HepG2 (cell line): Measurements from ENCODE around the gene TMEM139. TPM values are rescaled to one million over a fixed set of nuclear protein-coding genes. Genes with fewer than 3 reads are reported as not detected.

ENCODE experiments used
- EED ChIP-seq: sonication (generic); formaldehyde crosslinking; IDR thresholded peaks from 2 replicates; pipeline ENCODE4 v1.5.0; 2020; ENCODE audit warnings: mild to moderate bottlenecking, missing genetic modification reagents
- ELF4 ChIP-seq: sonication (generic); formaldehyde crosslinking; IDR thresholded peaks from 2 replicates; pipeline ENCODE4 v1.5.0; 2020; ENCODE audit warnings: missing genetic modification reagents, mild to moderate bottlenecking, moderate library complexity, borderline replicate concordance
- FOXA1 ChIP-seq, 2 experiments: fragments of 450-650 bp in 1 of 2; sonication (generic) in 1 of 2; formaldehyde crosslinking in 1 of 2; IDR thresholded peaks; 2 replicates each; pipeline versions ENCODE4 v1.4.0 to v1.6.1; 2016 to 2020; ENCODE audit warnings: missing genetic modification reagents in 1 of 2
- FOXA3 ChIP-seq: IDR thresholded peaks from 2 replicates; pipeline ENCODE4 v1.6.1; 2016; ENCODE audit warnings: missing genetic modification reagents, missing compliant biosample characterization
- GATAD2A ChIP-seq: IDR thresholded peaks from 2 replicates; pipeline ENCODE4 v1.6.1; 2016
- GTF2F1 ChIP-seq: fragments of 150-350 bp; IDR thresholded peaks from 2 replicates; pipeline ENCODE4 v1.6.1; 2014; ENCODE audit warnings: low read length
- HNF1B ChIP-seq: sonication (generic); formaldehyde crosslinking; IDR thresholded peaks from 2 replicates; pipeline ENCODE4 v1.5.1; 2020; ENCODE audit warnings: mild to moderate bottlenecking, moderate library complexity, missing genetic modification reagents
- IRF2 ChIP-seq: IDR thresholded peaks from 2 replicates; pipeline ENCODE4 v1.6.1; 2018; ENCODE audit warnings: missing genetic modification reagents, missing compliant biosample characterization
- NCOR1 ChIP-seq: fragments of 200-600 bp; sonication (generic); IDR thresholded peaks from 2 replicates; pipeline ENCODE4 v1.7.0; 2017; ENCODE audit warnings: antibody characterized with exemption, low read length, borderline replicate concordance
- PAWR ChIP-seq: sonication (generic); formaldehyde crosslinking; IDR thresholded peaks from 2 replicates; pipeline ENCODE4 v1.4.0; 2020; ENCODE audit warnings: missing genetic modification reagents, mild to moderate bottlenecking, borderline replicate concordance
- RELA ChIP-seq: sonication (generic); formaldehyde crosslinking; IDR thresholded peaks from 2 replicates; pipeline ENCODE4 v1.4.0; 2020; ENCODE audit warnings: missing genetic modification reagents
- SAP130 ChIP-seq: IDR thresholded peaks from 2 replicates; pipeline ENCODE4 v1.6.1; 2016; ENCODE audit warnings: low read depth
- ZBTB38 ChIP-seq: sonication (generic); formaldehyde crosslinking; IDR thresholded peaks from 2 replicates; pipeline ENCODE4 v1.5.1; 2020; ENCODE audit warnings: mild to moderate bottlenecking, missing genetic modification reagents
- ZFP90 ChIP-seq: sonication (generic); formaldehyde crosslinking; IDR thresholded peaks from 2 replicates; pipeline ENCODE4 v1.8.0; 2022; ENCODE audit warnings: missing genetic modification reagents, mild to moderate bottlenecking, inconsistent platforms, borderline replicate concordance
- ZNF225 ChIP-seq: sonication (generic); formaldehyde crosslinking; IDR thresholded peaks from 2 replicates; pipeline ENCODE4 v1.4.0; 2020; ENCODE audit warnings: mild to moderate bottlenecking, missing genetic modification reagents
- ZNF234 ChIP-seq: sonication (generic); formaldehyde crosslinking; conservative IDR thresholded peaks from 2 replicates; pipeline ENCODE4 v1.5.1; 2020; ENCODE audit warnings: mild to moderate bottlenecking, missing genetic modification reagents
- ZNF281 ChIP-seq: sonication (generic); formaldehyde crosslinking; IDR thresholded peaks from 2 replicates; pipeline ENCODE4 v1.4.0; 2020; ENCODE audit warnings: missing genetic modification reagents, borderline replicate concordance
- ZNF333 ChIP-seq: sonication (generic); formaldehyde crosslinking; IDR thresholded peaks from 2 replicates; pipeline ENCODE4 v1.4.0; 2020; ENCODE audit warnings: mild to moderate bottlenecking, missing genetic modification reagents, borderline replicate concordance
- ZNF430 ChIP-seq: sonication (generic); formaldehyde crosslinking; IDR thresholded peaks from 2 replicates; pipeline ENCODE4 v1.9.0; 2021; ENCODE audit warnings: mild to moderate bottlenecking, missing genetic modification reagents
- ZNF510 ChIP-seq: sonication (generic); formaldehyde crosslinking; IDR thresholded peaks from 2 replicates; pipeline ENCODE4 v1.4.0; 2020; ENCODE audit warnings: low read depth, mild to moderate bottlenecking, missing genetic modification reagents
- ZNF839 ChIP-seq: sonication (generic); formaldehyde crosslinking; IDR thresholded peaks from 2 replicates; pipeline ENCODE4 v1.4.0; 2020; ENCODE audit warnings: missing genetic modification reagents, mild to moderate bottlenecking, borderline replicate concordance
- ZNF841 ChIP-seq: sonication (generic); formaldehyde crosslinking; IDR thresholded peaks from 2 replicates; pipeline ENCODE4 v1.8.1; 2023; ENCODE audit warnings: missing genetic modification reagents, borderline replicate concordance
- ZSCAN5A ChIP-seq: sonication (generic); formaldehyde crosslinking; IDR thresholded peaks from 2 replicates; pipeline ENCODE4 v1.8.0; 2022; ENCODE audit warnings: mild to moderate bottlenecking, missing genetic modification reagents, borderline replicate concordance
- polyA plus RNA-seq, 8 experiments: library from polyadenylated mRNA; depleted of rRNA in 3 of 8; stranded (reverse) in 7 of 8; unstranded in 1 of 8; fragments of >200 nt; fragmentation: Illumina TruSeq in 4 of 8; extraction: Trizol in 4 of 8; gene quantifications; 2 replicates each; pipeline versions ENCODE4 v1.2.1 to v1.2.3, GENCODE V29; 2011 to 2016; ENCODE audit warnings: low read depth in 4 of 8, missing spikeins in 1 of 8, mixed read lengths in 1 of 8; ENCODE audit not compliant: insufficient read depth in 1 of 8
- total RNA-seq, 5 experiments: library from RNA; depleted of rRNA; stranded (reverse); fragments of >200 nt; fragmentation: Illumina TruSeq; extraction: Trizol; gene quantifications; 2 replicates each; pipeline ENCODE4 v1.2.3, GENCODE V29; 2016; ENCODE audit warnings: low read depth in 1 of 5

TMEM139 gene
- total and polyA plus RNA-seq, 2 of the 13 experiments (the other 11 are each of a cell fraction or from before 2014, with no cell fraction given), result 7.9 to 14.0 TPM

GRCh38 chr7:143287935-143288826 lies 3.4 kb downstream of the TMEM139 start, which contains the start of gene CASP2 (continued):
- TF ChIP-seq HNF1B (CRISPR knock-in tag) (peak; percentile 68), EED (CRISPR knock-in tag) (peak; percentile 55; the same call in 1 of the 2 replicates), ELF4 (CRISPR knock-in tag) (no peak; the same call in 1 of the 2 replicates), ZNF839 (no peak), FOXA3 (CRISPR knock-in tag) (peak; percentile 22; the same call in 1 of the 2 replicates), ZFP90 (CRISPR knock-in tag) (peak; percentile 53; the same call in 1 of the 2 replicates), IRF2 (peak; percentile 51; the same call in 1 of the 2 replicates), ZSCAN5A (CRISPR knock-in tag) (0 out of 2 replicates have a peak, but pooled peaks have one; percentile 43), ZNF225 (CRISPR knock-in tag) (no peak), RELA (CRISPR knock-in tag) (no peak), ZBTB38 (CRISPR knock-in tag) (peak; percentile 100), SAP130 (peak; percentile 74), ZNF430 (no peak; the same call in 1 of the 2 replicates), FOXA1 (IDR thresholded peaks at IDR 0.05) (no peak), FOXA1 (CRISPR knock-in tag; IDR thresholded peaks at IDR 0.05) (no peak), ZNF234 (CRISPR knock-in tag) (no peak), ZNF333 (CRISPR knock-in tag) (no peak), ZNF841 (CRISPR knock-in tag) (no peak), ZNF510 (CRISPR knock-in tag) (no peak; the same call in 1 of the 2 replicates), GTF2F1 (no peak), ZNF281 (CRISPR knock-in tag) (no peak), PAWR (no peak), GATAD2A (CRISPR knock-in tag) (no peak), NCOR1 (peak; percentile 19; the same call in 1 of the 2 replicates)
